ENCODE results near the gene PLCG2.

DNA sequence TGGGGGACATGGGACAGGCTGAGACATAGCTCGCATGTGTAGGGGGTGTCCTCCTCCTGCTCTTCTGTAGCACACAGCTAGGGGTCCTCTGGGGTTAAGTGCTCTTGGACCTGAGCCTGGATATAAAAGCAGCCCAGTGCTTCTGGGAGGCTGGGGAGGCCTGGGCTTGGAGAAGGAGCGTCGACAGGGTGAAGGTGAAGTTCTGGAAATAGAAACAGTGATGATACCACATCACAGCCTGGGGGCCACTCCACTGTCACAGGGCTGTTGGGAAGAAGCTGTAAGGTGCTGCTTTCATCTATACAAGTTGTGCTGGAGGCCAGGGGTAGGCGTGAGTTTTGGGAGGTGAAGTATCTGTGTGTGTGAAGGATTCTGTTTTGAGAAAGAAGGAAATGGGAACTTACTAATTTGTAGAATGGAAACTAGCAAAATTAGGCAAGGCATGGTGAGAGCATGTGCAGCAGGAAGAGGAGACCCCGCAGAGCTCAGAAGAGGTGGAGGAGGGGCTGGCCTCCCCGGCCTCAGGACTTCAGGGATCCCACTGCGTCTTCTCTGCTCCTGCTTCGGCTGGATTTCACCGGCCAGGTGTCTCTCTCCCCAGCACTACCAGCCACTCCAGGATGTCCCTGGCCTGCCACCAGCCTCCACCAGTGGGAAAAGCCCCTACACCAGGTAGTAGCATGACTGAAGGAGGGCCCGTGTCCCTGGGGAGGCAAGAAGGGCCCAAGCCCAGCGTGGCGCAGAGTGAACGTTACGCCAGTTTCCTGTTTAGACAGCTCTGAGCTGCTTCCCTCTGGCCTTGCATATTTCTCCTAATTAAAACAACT is 19.4 kb downstream of the PLCG2 start:
- TF ChIP-seq, protein P1, sequence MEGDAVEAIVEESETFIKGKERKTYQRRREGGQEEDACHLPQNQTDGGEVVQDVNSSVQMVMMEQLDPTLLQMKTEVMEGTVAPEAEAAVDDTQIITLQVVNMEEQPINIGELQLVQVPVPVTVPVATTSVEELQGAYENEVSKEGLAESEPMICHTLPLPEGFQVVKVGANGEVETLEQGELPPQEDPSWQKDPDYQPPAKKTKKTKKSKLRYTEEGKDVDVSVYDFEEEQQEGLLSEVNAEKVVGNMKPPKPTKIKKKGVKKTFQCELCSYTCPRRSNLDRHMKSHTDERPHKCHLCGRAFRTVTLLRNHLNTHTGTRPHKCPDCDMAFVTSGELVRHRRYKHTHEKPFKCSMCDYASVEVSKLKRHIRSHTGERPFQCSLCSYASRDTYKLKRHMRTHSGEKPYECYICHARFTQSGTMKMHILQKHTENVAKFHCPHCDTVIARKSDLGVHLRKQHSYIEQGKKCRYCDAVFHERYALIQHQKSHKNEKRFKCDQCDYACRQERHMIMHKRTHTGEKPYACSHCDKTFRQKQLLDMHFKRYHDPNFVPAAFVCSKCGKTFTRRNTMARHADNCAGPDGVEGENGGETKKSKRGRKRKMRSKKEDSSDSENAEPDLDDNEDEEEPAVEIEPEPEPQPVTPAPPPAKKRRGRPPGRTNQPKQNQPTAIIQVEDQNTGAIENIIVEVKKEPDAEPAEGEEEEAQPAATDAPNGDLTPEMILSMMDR (IDR thresholded peaks at IDR 0.05) = no peak
- no peak for TF ChIP-seq POLR2A (IDR thresholded peaks at IDR 0.05)
